ENCODE data around the gene CPS1.

Gene CPS1

DNA sequence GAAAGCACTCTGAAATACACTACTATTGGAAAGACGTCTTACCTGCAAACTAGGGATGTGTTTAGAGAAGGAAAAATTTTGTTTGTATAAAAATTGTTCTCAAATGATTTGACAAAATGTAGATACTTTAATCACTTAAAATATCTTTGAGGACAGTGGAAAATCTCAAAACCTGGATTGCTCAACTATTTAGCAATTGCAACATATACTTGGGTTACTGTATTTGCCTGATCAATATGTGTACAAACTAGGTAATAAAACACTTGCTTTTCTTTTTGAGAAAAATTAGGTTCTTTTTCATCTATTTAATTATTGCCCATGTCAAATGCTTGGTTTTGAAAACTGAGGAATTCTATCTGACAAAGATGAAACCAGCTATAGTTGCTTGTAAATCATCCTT, 60.9 kb downstream of the CPS1 start:
- Histone ChIP-seq H3K79me2 (ENCODE audit: insufficient read depth, low read length) (no peaks in the 10 kb centered on the region), H3K4me3 (ENCODE audit: low read length, poor library complexity, severe bottlenecking) (no peak overlapping the region), H3K9me2 (replicated peaks; ENCODE audit: low read depth, low read length) (no peaks in the 10 kb centered on the region), H4K20me1 (ENCODE audit: insufficient read depth, low read length, poor library complexity, severe bottlenecking) (no peaks in the 10 kb centered on the region), H3F3A (ENCODE audit: low read depth) (no peaks in the 10 kb centered on the region), H3K9me3 (ENCODE audit: insufficient read depth, low read depth, low read length) (no peaks in the 10 kb centered on the region), H3K4me1 (ENCODE audit: insufficient read depth, low read length, poor library complexity, severe bottlenecking) (no peaks in the 10 kb centered on the region), H2AFZ (ENCODE audit: low read length) (no peak overlapping the region), H3K27me3 (ENCODE audit: insufficient read depth, low read length, poor library complexity, severe bottlenecking) (no peaks in the 10 kb centered on the region), H3K9ac (ENCODE audit: low read depth, low read length, poor library complexity, severe bottlenecking) (no peak overlapping the region), H3K4me2 (ENCODE audit: low read depth, low read length, poor library complexity, severe bottlenecking) (no peak overlapping the region), H3K36me3 (ENCODE audit: insufficient read depth, low read length) (no peaks in the 10 kb centered on the region)
- TF ChIP-seq EZH2phosphoT487 (IDR thresholded peaks at IDR 0.05; ENCODE audit: borderline replicate concordance) (no peak), CTCF (conservative IDR thresholded peaks at IDR 0.05; ENCODE audit: low read length) (no peak)

DNA sequence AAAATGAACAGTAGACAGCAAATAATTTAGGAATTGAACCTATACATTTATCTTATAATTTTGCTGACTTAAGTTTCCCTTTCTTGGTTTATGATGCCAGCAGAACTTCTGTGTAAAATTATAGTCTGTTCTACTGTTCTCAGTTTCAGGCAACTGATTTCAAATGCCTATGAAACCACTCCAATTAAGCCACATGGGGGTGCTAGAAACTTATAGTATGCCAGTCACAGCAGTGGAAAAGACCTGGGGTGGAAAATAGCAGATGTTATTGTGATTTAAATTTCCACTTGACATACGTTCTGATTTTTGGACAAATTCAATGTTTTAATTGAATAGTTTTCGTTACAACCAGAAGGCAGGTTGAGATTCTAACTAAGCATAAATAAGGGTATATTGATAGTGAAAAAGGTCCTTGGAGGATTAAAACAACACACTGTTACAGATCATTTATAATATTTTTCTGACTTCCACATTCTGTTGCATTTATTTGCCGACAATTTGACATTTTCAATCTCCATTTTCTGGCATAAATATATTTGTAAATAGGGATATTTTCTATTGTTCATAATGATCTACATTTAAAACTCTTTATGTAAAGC, 61.4 kb downstream of the CPS1 start:
- no peaks in the 10 kb centered on the region for H3K36me3 ChIP-seq (ENCODE audit: insufficient read depth, low read length)
- H3K9ac ChIP-seq (ENCODE audit: low read depth, low read length, poor library complexity, severe bottlenecking): no peak overlapping the region
- H3K79me2 ChIP-seq (ENCODE audit: insufficient read depth, low read length): no peaks in the 10 kb centered on the region
- no peaks in the 10 kb centered on the region for H3K4me1 ChIP-seq (ENCODE audit: insufficient read depth, low read length, poor library complexity, severe bottlenecking)
- no peak overlapping the region for H3K4me2 ChIP-seq (ENCODE audit: low read depth, low read length, poor library complexity, severe bottlenecking)
- H4K20me1 ChIP-seq (ENCODE audit: insufficient read depth, low read length, poor library complexity, severe bottlenecking): no peaks in the 10 kb centered on the region
- H3F3A ChIP-seq (ENCODE audit: low read depth): no peaks in the 10 kb centered on the region
- H3K9me3 ChIP-seq (ENCODE audit: insufficient read depth, low read depth, low read length): no peaks in the 10 kb centered on the region
- H3K27me3 ChIP-seq (ENCODE audit: insufficient read depth, low read length, poor library complexity, severe bottlenecking): no peaks in the 10 kb centered on the region
- no peak overlapping the region for H3K4me3 ChIP-seq (ENCODE audit: low read length, poor library complexity, severe bottlenecking)
- no peak overlapping the region for H2AFZ ChIP-seq (ENCODE audit: low read length)
- no peaks in the 10 kb centered on the region for H3K9me2 ChIP-seq (replicated peaks; ENCODE audit: low read depth, low read length)
- TF ChIP-seq CTCF (conservative IDR thresholded peaks at IDR 0.05; ENCODE audit: low read length) (peak; percentile 80), EZH2phosphoT487 (IDR thresholded peaks at IDR 0.05; ENCODE audit: borderline replicate concordance) (no peak)

DNA sequence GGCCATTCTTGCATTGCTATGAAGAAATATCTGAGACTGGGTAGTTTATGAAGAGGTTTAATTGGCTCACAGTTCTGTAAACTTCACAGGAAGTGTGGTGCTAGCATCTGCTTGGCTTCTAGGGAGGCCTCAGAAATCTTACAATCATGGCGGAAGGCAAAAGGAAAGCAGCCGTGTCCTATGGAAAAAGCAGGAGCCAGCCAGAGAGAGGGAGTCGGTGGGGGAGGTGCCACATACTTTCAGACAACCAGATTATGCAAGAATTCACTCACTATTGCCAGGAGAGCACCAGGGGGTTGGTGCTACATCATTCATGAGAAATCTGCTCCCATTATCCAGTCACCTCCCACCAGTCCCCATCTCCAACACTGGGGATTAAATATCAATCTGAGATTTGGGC, 64.1 kb downstream of the CPS1 start:
- H3K4me1 ChIP-seq (ENCODE audit: insufficient read depth, low read length, poor library complexity, severe bottlenecking): no peaks in the 10 kb centered on the region
- no peaks in the 10 kb centered on the region for H3K9me2 ChIP-seq (replicated peaks; ENCODE audit: low read depth, low read length)
- no peak overlapping the region for H2AFZ ChIP-seq (ENCODE audit: low read length)
- H3K9ac ChIP-seq (ENCODE audit: low read depth, low read length, poor library complexity, severe bottlenecking): no peak overlapping the region
- no peaks in the 10 kb centered on the region for H3K79me2 ChIP-seq (ENCODE audit: insufficient read depth, low read length)
- no peaks in the 10 kb centered on the region for H3K27me3 ChIP-seq (ENCODE audit: insufficient read depth, low read length, poor library complexity, severe bottlenecking)
- H3K9me3 ChIP-seq (ENCODE audit: insufficient read depth, low read depth, low read length): no peaks in the 10 kb centered on the region
- H3K4me2 ChIP-seq (ENCODE audit: low read depth, low read length, poor library complexity, severe bottlenecking): no peak overlapping the region
- H3F3A ChIP-seq (ENCODE audit: low read depth): no peaks in the 10 kb centered on the region
- no peak overlapping the region for H3K4me3 ChIP-seq (ENCODE audit: low read length, poor library complexity, severe bottlenecking)
- TF ChIP-seq EZH2phosphoT487 (IDR thresholded peaks at IDR 0.05; ENCODE audit: borderline replicate concordance) (no peak), CTCF (conservative IDR thresholded peaks at IDR 0.05; ENCODE audit: low read length) (no peak)
- H3K36me3 ChIP-seq (ENCODE audit: insufficient read depth, low read length): no peaks in the 10 kb centered on the region
- no peaks in the 10 kb centered on the region for H4K20me1 ChIP-seq (ENCODE audit: insufficient read depth, low read length, poor library complexity, severe bottlenecking)
